ENCODE measurements around the gene STXBP2. TPM values are rescaled to one million over a fixed set of nuclear protein-coding genes. Genes with fewer than 3 reads are reported as not detected.
A peak's percentile ranks its signal among the peaks of the same experiment; 100 is the strongest.

Gene STXBP2
- total RNA-seq, 3 donors from 2014 or later (not counting 1 experiment from before 2014, with no cell fraction given), result 366 to 409 (median 384) TPM

- no peak within 1 kb of the TSS for H3K4me3 ChIP-seq (ENCODE audit: low read length)
- no peak for ATAC-seq
- intact Hi-C loops (cut with micrococcal nuclease), result no loop called here
Measured at GRCh38 chr19:7668842-7669241, 31.9 kb downstream of the STXBP2 start, which contains the start of gene RETN. Gene RETN, plus strand, starts transcription at chr19:7669049. Its CDS starts 278 bp downstream, at chr19:7669327.

GRCh38 chr19:7669641-7670040, 32.7 kb downstream of the STXBP2 start:
- DNase-seq (no peak), ATAC-seq (no peak)
- H3K4me3 ChIP-seq (ENCODE audit: low read length), result no peak overlapping the region
- Mint-ChIP-seq H3K36me3 (no peaks in the 10 kb centered on the region), H3K4me3 (no peak overlapping the region), H3K9me3 (no peaks in the 10 kb centered on the region), H3K4me1 (peaks cover 8 to 12% of the 10 kb centered on the region in 2 donors), H3K27me3 (ENCODE audit: low read depth in 2 of 2) (peaks cover 14 to 20% of the 10 kb centered on the region in 2 donors), H3K27ac (no peak overlapping the region)
- H3K36me3 ChIP-seq (ENCODE audit: control insufficient read depth, insufficient read depth, low read length), result no peaks in the 10 kb centered on the region
- no peak for TF ChIP-seq CTCF (IDR thresholded peaks at IDR 0.05)
- intact Hi-C loops (cut with micrococcal nuclease), result loop anchor here (10.0 kb wide), 1 partner anchor 315 kb away; no protein-coding TSS in a partner anchor
- H3K27ac ChIP-seq (ENCODE audit: low read length), result no peak overlapping the region
- 55% methylated on average over 9 of the region's 9 CpGs for WGBS (ENCODE audit: insufficient coverage)
- H3K4me1 ChIP-seq (ENCODE audit: control insufficient read depth, insufficient read depth, low read length), result peaks cover 24% of the 10 kb centered on the region
- peaks cover 2% of the 10 kb centered on the region for H3K9me3 ChIP-seq (ENCODE audit: control insufficient read depth, insufficient read depth, low read length)
- H3K27me3 ChIP-seq (ENCODE audit: control insufficient read depth, insufficient read depth, low read length), result peaks cover 3% of the 10 kb centered on the region

More at GRCh38 chr19:7668842-7669241, 31.9 kb downstream of the STXBP2 start, which contains the start of gene RETN:
- H3K4me3 Mint-ChIP-seq, result no peak within 1 kb of the TSS
- no peaks in the 10 kb centered on the region for H3K36me3 Mint-ChIP-seq
- H3K4me1 ChIP-seq (ENCODE audit: control insufficient read depth, insufficient read depth, low read length), result peaks cover 19% of the 10 kb centered on the region
- no peaks in the 10 kb centered on the region for H3K36me3 ChIP-seq (ENCODE audit: control insufficient read depth, insufficient read depth, low read length)
- TF ChIP-seq CTCF (IDR thresholded peaks at IDR 0.05), result no peak
- DNase-seq, result no peak
- 61% methylated on average over 8 of the region's 9 CpGs for WGBS (ENCODE audit: insufficient coverage)
- no peak within 1 kb of the TSS for H3K27ac ChIP-seq (ENCODE audit: low read length)
- H3K27me3 Mint-ChIP-seq (ENCODE audit: low read depth in 2 of 2), result peaks cover 12 to 20% of the 10 kb centered on the region in 2 donors
- H3K4me1 Mint-ChIP-seq, result peaks cover 6 to 8% of the 10 kb centered on the region in 2 donors
- H3K9me3 Mint-ChIP-seq, result no peaks in the 10 kb centered on the region
- no peak within 1 kb of the TSS for H3K27ac Mint-ChIP-seq
- H3K27me3 ChIP-seq (ENCODE audit: control insufficient read depth, insufficient read depth, low read length), result peaks cover 3% of the 10 kb centered on the region
- no peaks in the 10 kb centered on the region for H3K9me3 ChIP-seq (ENCODE audit: control insufficient read depth, insufficient read depth, low read length)

GRCh38 chr19:7670150-7670783, 33.4 kb downstream of the STXBP2 start:
- H3K27ac ChIP-seq (ENCODE audit: low read length), result no peak overlapping the region
- peaks cover 24% of the 10 kb centered on the region for H3K4me1 ChIP-seq (ENCODE audit: control insufficient read depth, insufficient read depth, low read length)
- no peak overlapping the region for H3K4me3 ChIP-seq (ENCODE audit: low read length)
- H3K9me3 Mint-ChIP-seq, result no peaks in the 10 kb centered on the region
- H3K27ac Mint-ChIP-seq, result no peak overlapping the region
- H3K27me3 ChIP-seq (ENCODE audit: control insufficient read depth, insufficient read depth, low read length), result peaks cover 3% of the 10 kb centered on the region
- intact Hi-C loops (cut with micrococcal nuclease), result loop anchor here (10.0 kb wide), 1 partner anchor 315 kb away; no protein-coding TSS in a partner anchor
- peak in 2 of 3 donors; percentile 42 to 61 for ATAC-seq
- peak in 1 of 2 donors; percentile 42 for DNase-seq
- H3K36me3 Mint-ChIP-seq, result no peaks in the 10 kb centered on the region
- H3K4me1 Mint-ChIP-seq, result peaks cover 8 to 14% of the 10 kb centered on the region in 2 donors
- TF ChIP-seq CTCF (IDR thresholded peaks at IDR 0.05), result no peak
- peaks cover 14 to 20% of the 10 kb centered on the region in 2 donors for H3K27me3 Mint-ChIP-seq (ENCODE audit: low read depth in 2 of 2)
- no peaks in the 10 kb centered on the region for H3K36me3 ChIP-seq (ENCODE audit: control insufficient read depth, insufficient read depth, low read length)
- H3K4me3 Mint-ChIP-seq, result peak overlapping the region; percentile 52
- peaks cover 2% of the 10 kb centered on the region for H3K9me3 ChIP-seq (ENCODE audit: control insufficient read depth, insufficient read depth, low read length)
- 5% methylated on average over 42 of the region's 43 CpGs for WGBS (ENCODE audit: insufficient coverage)
